HTR-8/SVneo (cell line): ENCODE results near the gene MAB21L4.

Source experiments
- DNase-seq: peaks from one replicate; pipeline ENCODE4 v3.0.0; 2011; ENCODE audit warnings: low spot score, mixed read lengths; ENCODE audit not compliant: insufficient read length
- FAIRE-seq: peaks from 2 replicates; lab custom pipeline; 2011; peaks lifted over from hg19 to GRCh38; lab: Jason Lieb, UNC

MAB21L4 gene

DNA sequence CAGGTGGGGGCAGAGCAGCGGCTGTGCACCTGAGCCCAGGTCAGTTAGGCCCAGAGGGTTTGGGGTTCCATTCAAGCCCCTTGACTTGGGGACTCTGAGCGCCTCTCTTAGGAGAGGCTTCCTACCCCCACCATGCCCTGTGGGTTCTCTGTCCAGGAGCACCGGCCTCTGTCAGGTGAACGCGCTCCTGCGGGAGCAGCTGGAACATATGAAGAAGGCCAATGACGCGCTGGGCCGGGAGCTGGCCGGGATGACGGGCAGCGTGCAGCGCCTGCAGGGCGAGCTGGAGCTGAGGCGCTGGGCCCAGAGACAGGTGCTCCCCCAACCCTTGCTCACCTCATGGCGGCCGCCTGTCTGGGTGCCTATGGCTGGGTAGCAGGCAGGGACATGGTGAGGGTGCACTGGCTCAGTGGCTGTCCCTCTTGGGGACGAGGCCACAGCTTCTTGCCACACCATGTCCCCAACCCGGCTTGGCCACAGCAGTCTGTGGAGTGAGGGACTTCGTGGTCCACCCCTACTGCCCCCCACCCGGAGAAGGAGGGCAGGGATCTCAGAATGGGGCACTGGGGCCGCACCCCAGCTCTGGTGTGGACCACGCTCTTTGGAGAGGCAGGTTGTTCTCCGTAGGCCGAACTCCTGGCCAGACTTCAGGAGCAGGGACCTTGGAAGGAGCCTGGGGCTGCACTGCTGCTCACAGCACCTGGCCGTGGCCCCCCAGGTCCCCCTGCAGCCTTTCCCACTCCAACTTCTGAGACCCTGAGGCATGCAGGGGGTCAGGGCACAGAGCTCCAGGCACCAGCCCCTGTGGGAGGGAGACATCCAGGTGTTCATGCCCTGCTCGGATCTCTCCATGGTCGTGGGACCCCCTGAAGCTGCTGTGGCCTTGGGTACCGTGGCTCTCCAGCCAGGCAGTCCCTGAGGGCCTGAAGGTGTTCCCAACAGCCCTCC is 29.9 kb upstream of the MAB21L4 start:
- FAIRE-seq = no peak
- DNase-seq = no peak

DNA sequence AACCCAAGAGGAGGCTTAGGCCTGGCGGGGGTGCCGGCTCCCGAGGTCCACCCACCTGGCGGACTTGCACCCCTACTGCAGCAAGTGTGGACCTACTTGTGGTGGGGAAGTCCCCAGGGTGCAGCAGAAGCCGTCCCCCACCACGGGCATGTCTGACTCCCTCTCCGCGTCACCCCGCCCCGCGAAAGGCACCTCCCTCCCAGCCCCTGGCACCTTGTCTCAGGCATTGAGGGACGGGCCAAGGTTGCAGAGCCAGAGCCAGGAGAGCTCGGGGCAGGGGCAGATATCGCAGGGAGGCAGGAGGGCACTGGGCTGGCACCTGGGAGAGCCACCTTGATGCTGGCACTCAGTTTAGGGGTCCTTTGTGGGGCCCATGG is 29.2 kb upstream of the MAB21L4 start:
- FAIRE-seq (no peak), DNase-seq (no peak)

DNA sequence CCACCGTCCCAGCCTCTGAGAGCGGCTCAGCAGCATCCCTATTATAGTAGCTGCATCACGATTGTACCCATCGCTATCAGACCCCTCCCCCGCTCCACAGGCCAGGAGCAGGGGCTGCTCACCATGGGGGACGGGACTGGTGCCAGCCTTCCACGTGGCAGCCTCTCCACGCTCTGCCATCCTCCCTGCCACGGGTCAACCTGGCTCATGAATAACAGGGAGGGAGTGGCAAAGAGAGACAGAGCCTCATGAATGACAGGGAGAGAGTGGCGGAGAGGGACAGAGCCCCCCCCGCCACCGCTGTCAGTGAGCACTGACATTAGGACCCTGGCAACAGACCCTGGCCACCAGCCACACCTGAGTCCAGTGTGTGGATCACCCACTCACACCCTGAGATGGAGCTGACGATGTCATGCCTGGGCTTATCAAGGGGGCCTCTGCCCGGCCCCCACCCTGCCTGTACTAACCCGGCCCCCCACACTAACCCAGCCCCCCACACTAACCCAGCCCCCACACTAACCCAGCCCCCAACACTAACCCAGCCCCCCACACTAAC is 27.1 kb upstream of the MAB21L4 start:
- FAIRE-seq (no peak), DNase-seq (no peak)

DNA sequence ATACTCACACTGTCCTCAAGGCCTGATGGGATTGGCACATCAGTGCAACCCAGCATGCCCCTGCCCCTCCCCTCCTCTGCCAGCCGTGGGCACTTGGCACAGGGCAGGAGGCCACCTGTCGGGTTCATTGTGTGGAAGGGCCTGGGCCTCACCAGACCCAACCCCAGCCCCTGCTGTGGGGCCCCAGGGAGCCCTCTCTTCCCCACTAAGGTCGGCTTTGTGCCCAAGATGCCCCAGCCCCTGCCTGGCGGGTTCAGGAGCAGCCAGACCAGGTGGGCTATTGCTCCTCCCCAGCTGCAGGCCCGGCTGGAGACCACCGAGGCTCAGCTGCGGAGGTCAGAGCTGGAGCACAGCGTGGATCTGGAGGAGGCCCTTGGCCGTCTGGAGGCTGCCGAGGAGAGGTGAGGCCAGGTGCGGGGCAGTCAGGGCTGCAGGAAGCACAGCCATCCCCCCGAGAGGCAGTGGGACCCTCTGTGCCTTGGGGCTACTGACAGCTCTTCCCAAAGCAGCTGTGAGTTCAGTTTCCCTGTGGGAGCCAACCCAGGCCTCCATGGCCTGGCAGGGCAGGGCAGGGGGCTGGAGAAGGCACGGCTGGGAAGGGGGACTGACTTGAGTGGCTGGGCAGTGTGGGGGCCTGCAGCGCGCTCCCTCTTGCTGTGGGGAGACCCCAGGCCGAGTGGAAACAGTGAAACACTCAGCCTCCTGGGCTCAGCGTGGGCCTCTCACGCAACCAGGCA is 26.5 kb upstream of the MAB21L4 start:
- no peak for FAIRE-seq
- DNase-seq = no peak

DNA sequence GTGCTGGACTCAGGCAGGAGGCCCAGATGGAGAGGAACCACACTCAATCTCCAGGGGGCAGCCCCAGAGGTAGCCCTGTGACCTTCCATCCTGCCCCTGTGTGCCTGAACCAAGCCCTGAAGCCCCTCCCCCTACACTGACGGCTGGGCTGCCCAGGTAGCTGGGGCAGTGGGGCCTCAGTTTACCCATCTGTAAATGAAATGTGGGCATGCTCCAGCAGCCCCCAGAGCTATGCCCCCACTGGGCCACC is 26.0 kb upstream of the MAB21L4 start:
- DNase-seq (no peak), FAIRE-seq (no peak)

DNA sequence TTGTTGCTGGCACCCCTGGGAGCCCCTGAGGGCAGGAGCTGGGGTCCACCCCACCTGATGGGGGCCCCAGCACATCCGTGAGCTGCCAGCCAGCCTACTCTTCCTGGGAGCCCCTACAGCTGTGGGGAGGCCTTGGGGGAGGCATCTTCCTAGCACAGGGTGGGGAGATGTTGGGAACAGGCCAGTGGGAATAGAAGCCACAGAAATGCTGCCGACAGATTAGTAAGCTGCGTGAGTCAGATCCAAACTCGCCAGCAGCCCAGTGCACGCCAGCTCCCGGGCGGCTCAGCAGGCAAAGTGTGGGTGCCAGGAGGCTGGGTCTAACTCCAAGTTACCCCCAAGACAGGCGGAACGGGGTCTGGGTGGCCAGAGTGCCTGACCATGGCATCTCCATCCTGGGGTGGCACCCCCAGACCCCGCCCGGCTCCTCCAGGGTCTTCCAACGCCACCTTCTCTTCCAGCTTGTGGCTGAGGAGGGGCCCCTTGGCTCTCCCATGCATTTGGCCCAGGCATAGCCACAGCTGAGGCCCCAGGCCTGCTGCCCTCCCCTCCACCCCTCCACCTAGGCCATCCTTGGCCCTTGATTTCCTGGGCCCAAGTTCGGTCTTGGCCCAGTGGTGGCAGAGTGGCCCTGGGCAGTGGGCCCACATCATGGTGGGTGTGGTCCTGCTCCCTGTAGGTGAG is 25.5 kb upstream of the MAB21L4 start:
- peak; percentile 84 for DNase-seq

DNA sequence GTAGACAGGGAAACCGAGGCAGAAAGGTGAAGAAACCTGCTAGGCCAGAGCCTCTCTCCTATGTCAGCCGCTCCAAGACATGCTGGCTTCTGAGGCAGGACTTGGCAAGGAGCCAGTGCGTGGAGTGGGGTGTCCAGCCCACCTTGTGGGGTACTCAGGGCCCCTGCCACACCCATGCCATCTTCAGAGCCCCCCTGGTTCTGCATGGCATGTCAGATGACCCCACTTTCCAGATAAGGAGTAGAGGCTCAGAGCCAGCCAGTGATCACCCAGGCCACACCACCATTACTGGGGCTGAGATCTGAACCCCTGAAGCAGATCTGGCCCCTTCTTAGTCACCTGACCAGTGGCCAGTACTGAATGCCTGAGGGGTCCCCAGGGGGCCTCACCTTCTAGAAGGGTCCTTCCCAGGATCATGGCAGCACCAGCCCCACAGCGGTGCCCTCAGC is 24.9 kb upstream of the MAB21L4 start:
- FAIRE-seq (no peak), DNase-seq (no peak)

More for the DNA sequence above, 25.5 kb upstream of the MAB21L4 start:
- FAIRE-seq = peak; percentile 86

DNA sequence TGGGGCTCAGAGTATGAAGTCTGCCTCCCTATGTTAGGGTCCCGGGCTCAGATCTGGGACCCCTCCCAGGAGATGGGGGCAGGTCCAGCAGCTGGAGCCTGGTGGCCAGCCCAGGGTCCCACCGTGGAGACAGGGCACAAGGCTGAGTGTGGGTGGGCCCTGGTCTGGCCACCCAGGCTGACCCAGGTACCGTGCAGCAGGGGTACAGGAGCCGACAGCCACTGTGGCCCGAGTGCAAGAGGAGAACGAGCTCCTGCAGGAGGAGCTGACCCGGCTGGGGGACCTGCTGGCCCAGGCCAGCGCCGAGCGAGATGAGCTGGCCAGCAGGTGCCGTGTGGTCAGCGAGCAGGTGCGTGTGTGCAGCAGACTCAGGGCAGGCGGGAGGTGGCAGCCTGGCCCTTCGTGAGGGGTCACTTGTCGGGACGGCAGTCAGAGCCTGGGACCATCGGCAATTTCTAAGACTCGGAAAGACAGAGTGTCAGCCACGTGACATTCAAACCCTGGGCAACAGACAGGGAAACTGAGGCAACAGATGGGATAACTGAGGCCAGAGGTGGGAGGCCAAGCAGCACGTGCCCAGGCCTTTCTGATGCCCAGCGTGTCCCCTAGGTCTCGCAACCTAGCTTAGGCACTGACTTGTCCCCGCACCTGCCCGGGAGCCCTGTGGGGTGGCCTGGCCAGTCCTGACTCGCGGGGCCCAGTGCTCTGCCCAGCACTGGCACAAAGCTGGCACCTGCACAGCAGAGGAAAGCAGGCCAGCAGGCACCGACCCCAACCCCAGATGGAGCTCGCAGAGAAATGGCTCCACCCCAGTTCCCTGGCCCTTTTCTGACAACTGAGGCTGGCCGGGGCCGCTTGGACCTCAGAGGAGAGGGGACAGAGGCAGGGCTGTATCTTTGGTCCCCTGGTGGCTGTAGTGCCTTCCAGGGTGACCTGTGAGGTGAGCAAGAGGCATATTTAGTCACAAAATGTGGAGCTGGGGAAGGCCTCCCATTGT is 24.1 kb upstream of the MAB21L4 start:
- FAIRE-seq = no peak
- no peak for DNase-seq

DNA sequence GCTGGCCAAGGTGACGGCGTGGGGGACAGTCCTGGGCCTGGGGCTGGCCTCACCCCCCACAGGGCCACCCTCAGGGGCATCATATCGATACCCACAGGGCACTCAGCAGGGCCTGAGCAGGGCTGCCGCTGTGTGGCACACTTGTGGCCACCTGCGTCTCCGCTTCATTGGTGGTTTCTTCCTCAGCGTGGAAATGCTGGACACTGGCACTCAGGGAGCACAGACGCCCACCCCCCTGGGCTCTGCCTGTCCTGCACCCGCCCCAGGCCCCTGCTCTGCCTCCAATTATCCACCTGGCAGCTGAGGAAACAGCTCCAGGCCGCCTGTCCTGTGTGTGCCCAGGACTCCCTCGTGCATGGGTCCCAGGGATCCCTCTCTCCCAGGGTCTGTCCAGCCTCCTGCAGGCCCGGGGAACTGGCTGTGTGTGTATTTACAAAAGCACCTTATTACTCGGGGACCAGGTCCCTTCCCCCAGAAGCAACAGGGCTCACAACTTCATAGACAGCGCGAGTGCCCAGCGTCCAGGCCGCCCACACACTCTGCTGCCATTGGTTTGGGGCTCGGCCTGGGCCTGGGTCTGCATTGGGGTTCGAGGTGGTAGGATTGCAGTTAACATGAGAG is 23.3 kb upstream of the MAB21L4 start:
- no peak for FAIRE-seq

DNA sequence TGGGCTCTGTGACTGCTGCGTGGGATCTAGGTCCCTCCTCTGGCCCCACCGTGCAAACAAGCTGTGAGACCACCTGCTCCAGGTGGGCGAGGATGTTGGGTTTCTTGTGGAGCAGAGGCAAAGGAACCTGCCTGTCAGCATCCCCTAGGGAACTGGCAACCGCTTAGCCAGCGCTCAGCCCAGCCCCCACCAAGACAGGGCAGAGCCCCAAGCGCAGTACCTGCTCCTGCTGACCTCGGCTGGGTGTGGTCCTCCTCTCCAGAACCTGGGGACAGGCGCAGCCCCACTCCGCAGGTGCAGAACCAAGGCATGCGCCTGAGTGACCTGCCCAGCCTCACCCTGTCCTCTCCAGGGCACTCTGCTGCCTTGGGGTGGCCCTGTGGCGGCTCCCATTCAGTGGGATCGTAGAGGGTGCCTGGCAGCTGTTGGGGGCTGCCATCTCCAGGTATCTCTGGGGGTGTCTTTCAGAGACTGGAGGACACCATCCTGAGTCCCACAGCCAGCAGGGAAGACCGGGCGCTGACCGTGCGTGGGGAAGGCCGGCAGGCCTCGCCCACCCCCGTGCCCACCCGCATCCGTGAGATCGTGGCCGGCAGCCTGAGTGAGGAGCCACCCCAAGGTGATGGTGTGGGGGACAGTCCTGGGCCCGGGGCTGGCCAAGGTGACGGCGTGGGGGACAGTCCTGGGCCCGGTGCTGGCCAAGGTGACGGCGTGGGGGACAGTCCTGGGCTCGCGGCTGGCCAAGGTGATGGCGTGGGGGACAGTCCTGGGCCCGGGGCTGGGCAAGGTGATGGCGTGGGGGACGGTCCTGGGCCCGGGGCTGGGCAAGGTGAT is 22.5 kb upstream of the MAB21L4 start:
- FAIRE-seq (no peak), DNase-seq (no peak)

More for the DNA sequence above, 23.3 kb upstream of the MAB21L4 start:
- DNase-seq = no peak

DNA sequence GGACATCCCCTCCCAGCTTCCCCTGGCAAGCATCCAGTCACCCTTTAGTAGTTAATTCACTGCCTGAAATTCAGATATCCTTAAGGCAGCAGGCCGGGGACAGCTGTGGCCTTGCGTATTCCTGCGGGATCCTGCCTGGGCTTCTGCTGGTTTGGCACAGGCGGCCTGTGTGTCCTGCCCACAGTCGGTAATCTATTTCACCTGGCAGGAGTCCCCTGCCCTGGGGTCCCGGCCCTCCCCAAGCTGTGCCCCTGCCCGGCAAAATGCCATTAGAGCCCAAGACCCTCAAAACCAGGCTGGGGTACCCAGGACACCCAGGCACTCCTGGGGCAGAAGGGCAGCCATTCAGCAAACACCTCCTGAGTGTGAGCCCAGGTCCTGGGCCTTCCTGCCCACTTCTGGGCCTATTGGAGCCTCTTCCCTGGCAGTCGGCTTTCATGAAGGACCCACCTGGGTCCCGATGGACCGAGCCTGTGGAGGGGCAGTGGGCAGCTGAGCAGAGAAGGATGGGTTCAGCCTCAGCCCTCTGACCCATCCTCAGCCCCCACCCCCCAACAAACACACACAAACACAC is 21.8 kb upstream of the MAB21L4 start:
- DNase-seq (no peak), FAIRE-seq (no peak)

DNA sequence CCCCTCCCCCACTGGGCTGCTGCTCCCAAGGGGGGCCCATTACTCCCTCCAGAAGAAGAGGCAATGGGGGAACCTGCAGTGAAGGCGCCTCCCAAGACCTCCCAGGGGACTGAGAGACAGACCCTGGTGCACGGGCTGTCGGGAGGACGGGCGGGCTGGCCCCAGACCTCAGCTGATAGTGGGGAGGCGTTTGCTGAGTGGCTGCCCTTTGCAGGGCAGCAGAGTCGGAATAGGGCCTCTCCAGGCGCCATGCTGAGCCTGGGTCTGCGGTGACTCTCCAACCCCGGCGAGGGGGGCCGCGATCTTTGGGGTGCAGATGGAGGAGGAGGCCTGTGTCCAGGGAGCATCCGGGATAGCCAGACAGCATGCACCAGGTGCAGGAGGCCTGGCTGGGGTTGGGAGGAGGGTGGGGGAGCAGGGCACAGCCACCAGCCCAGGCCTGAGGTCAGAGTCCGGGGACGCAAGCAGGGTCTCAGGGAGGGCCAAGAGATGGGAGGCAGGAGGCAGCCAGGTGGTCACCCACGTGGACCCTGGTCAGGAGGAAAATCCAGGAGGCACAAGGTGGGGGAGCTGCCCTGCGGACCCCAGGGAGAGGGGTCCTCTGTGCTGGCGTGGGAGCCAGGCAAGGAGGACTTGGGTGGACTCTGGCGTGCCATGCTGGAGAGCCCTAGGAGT is 21.2 kb upstream of the MAB21L4 start:
- FAIRE-seq = no peak
- DNase-seq = no peak

DNA sequence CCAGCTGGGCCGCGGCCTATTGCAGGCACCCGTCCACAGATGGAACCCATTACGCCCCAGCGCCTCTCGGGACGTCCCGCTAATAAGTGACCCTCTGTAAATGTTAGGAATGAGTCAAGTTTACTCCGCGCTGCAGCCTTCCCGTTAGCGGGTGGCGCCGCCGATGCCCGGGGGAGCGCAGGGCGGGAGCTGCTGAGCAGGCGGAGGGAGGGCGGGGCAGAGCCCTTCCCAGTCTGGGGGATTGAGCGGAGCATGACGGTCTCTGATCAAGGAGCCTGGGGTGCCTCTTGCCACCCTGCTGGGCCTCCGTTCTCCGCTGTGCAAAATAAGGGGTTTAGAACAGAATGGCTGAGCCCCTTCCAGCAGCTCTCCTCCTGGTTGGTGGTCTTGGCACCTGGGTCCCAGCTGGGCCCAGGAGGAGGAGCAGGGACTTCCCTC is 20.6 kb upstream of the MAB21L4 start:
- DNase-seq = peak; percentile 41
- no peak for FAIRE-seq

DNA sequence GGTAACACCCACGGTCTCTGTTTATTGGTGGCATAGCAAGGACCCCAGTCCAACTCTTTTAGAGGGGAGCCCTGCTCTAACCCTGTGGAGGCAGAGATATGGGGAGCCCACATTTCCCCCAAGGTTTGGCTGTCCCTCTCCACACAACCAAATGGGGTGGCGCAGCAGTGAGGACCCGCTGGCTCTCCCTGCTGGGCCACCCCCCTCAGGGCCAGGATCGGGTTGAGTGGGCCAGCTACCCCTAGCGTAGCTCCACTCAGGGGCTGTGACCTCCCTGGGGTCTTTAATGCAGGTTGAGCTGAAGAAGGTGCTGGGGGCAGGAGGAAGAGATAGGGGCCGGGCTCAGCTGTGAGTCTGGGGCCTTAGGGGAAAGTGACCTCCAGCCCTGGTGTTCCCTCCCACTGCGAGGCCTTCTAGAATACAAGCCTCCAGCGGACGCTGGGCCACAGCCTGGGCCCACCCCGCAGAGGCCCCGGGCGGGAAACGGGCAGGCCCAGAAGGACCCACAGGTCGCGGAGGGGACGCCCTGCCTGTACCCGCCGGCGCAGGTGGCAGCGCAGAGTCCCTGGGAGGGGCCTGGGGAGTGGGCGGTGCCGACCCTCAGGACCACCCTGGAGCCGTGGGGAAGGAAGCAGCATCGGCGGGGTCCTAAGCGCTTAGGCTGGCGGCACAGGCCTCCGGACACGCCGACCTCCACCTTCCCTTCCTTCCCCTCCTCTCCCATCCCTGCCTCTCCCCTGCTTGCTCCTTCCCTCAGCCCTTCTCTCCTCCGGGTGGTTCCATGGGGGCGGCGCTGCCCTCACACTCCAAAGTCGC is 19.8 kb upstream of the MAB21L4 start:
- FAIRE-seq = no peak
- DNase-seq = no peak

DNA sequence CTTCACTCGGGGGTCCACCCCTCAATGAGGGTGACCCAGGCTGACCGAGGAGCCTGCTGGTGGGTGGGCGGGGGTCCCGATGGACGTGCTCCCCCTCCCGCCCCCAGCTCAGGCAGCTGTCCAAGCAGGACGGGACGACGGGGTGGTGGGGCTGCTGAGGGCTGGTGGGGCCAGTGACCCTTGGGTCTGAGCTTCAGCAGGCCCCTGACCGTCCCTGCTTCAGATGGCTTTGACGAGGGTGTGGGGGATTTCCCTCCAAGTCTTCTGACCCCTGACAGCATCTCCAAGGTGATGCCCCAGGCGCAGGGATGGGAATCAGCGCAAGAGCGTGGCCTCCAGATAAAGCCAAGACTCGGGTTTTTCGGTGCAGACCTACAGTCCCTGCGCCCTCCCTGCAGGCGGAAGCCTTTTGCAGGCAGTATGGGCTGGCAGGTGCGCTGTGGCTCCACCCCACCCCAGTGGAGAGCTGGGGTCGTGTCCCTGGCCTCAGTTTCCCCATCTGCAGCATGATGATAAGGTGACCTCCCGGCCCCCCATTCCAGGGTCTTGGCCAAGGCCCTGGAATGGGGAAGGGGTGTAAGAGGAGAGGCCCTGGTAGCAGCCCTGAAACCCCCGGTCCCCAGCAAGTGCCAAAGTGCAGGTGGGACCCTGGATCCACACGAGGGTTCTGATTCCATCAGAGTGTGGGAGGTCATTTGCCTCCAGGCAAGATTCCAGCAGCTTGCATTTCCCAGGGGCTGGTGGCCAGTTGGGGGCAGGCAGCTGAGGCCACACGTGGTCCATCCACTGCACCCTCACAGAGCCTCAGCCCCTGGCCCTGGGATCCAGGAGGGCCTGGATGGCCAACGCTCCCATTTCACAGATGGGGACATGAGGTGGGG is 18.9 kb upstream of the MAB21L4 start:
- DNase-seq (no peak), FAIRE-seq (no peak)
